Choroid plexus epithelial cell (primary cell): ENCODE measurements around the gene ZNF718.
A peak's percentile ranks its signal among the peaks of the same experiment; 100 is the strongest.
"Not testable (repeated sequence)": the region's sequence is repeated elsewhere in the genome, so short reads cannot be mapped to it uniquely, and the experiment has no call there.

Source experiments
- DNase-seq: peaks from one replicate; pipeline ENCODE4 v3.0.0-alpha.2; 2010; ENCODE audit warnings: low read depth
- H3K4me3 ChIP-seq: 2 replicates; pipeline ENCODE4 v1.5.1; 2011; ENCODE audit warnings: low read depth, mild to moderate bottlenecking, control low read depth, low read length, moderate library complexity
- TF ChIP-seq, protein P1 (sequence below): conservative IDR thresholded peaks from 2 replicates; pipeline ENCODE4 v1.5.1; 2011; ENCODE audit warnings: low read depth, mild to moderate bottlenecking, control low read depth, inconsistent platforms, low read length, moderate library complexity

ZNF718 gene

DNA sequence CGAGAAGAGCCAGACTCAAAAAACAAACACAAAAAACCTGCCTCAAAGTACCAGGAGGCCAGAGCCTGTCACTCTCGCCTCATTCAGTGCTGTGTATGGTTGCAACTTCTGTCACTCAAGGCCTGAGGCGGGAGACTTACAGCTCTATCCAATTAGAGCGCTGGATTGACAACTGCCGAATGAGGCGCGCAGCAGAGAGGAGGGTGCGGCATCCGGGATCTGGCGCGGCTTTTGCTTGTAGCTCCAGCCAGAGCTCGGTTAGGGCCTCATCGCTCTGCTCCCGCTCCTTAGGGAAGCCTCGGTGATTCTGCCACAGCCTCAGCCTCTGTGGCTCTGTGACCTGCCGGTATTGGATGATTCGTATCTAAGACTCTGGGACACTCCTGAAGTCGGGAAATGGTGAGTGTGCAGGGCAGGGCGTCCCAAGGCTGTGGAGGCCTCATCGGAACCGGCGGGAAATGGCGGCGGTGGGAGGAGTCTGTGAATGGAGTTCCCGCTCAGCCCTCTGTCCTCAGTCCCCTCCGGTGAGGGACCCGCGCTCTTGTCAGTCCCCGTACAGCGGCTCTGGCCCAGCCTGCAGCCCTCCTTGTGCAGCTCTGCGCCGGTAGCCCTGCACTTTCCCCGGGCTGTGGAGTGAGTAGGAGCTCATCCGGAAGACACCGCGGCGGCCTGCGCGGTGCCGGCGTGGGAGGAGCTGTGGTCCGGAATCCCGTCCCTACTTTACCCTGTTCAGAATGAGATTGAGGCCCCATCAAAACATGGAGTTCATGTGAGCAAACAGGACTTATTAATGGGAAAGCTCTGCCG lies at the start of gene ZNF718:
Gene ZNF718 (plus strand): TSS at position 227 of the 807 bp plus-strand sequence. CDS start 170 bp downstream, at position 397.
- DNase-seq: peak; percentile 99
- TF ChIP-seq, protein P1, sequence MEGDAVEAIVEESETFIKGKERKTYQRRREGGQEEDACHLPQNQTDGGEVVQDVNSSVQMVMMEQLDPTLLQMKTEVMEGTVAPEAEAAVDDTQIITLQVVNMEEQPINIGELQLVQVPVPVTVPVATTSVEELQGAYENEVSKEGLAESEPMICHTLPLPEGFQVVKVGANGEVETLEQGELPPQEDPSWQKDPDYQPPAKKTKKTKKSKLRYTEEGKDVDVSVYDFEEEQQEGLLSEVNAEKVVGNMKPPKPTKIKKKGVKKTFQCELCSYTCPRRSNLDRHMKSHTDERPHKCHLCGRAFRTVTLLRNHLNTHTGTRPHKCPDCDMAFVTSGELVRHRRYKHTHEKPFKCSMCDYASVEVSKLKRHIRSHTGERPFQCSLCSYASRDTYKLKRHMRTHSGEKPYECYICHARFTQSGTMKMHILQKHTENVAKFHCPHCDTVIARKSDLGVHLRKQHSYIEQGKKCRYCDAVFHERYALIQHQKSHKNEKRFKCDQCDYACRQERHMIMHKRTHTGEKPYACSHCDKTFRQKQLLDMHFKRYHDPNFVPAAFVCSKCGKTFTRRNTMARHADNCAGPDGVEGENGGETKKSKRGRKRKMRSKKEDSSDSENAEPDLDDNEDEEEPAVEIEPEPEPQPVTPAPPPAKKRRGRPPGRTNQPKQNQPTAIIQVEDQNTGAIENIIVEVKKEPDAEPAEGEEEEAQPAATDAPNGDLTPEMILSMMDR: no peak
- H3K4me3 ChIP-seq: peak within 1 kb of the TSS; percentile 97

DNA sequence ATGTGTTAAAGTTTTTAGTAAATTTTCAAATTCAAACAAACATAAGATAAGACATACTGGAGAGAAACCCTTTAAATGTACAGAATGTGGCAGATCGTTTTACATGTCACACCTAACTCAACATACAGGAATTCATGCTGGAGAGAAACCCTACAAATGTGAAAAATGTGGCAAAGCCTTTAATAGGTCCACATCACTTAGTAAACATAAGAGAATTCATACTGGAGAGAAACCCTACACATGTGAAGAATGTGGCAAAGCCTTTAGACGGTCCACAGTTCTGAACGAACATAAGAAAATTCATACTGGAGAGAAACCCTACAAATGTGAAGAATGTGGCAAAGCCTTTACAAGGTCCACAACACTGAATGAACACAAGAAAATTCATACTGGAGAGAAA lies 38.4 kb upstream of the ZNF718 start:
- TF ChIP-seq, protein P1: no peak
- no peak overlapping the region for H3K4me3 ChIP-seq
- no peak for DNase-seq

DNA sequence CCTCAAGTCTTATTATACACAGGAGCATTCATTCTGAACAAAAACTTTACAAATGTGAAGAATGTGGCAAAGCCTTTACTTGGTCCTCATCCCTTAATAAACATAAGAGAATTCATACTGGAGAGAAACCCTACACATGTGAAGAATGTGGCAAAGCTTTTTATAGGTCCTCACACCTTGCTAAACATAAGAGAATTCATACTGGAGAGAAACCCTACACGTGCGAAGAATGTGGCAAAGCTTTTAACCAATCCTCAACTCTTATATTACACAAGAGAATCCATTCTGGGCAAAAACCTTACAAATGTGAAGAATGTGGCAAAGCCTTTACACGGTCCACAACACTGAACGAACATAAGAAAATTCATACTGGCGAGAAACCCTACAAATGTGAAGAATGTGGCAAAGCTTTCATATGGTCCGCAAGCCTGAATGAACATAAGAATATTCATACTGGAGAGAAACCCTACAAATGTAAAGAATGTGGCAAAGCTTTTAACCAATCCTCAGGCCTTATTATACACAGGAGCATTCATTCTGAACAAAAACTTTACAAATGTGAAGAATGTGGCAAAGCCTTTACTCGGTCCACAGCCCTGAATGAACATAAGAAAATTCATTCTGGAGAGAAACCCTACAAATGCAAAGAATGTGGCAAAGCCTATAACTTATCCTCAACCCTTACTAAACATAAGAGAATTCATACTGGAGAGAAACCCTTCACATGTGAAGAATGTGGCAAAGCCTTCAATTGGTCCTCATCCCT lies 37.6 kb upstream of the ZNF718 start:
- DNase-seq, H3K4me3 ChIP-seq: not testable (repeated sequence)

DNA sequence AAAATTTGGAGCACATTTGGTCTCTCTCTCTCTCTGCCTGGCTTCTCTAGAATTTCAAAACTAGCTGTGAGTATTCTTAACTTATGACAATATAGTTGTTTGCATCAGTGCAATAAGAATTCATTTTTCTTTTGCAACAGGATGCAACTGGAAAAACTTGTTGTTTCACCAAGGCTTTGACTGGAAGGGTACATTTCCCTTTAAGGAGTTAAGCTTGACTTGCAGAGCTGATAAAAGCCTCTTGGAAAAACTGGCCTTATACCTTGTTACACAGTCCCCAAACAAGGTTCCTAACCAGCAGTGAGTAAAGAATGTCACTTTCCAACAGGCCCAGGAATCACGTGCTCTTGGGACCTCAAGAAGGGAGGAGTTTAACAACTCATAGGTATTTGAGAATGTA lies 25.9 kb upstream of the ZNF718 start:
- TF ChIP-seq, protein P1: no peak
- no peak for DNase-seq
- H3K4me3 ChIP-seq: no peak overlapping the region

DNA sequence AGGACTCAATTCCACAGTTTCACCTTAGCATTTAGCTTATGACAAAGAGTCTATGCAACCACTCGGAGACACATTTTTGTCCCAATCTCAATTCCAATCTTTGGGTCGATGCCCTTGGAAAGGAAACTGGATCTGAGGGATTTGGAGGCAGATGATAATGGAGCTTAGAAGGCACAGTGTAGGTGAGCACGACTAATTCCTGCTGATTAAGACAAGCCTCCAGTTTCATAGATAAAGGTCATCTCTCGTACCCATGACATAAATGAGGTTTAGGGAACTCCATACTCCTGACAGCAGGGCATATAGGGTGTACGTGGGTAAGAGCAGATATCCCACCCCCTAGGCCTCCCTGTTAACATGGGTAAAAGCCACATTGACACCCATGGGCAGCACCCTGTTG lies 24.4 kb upstream of the ZNF718 start:
- H3K4me3 ChIP-seq: no peak overlapping the region
- TF ChIP-seq, protein P1: no peak
- peak; percentile 5 for DNase-seq

DNA sequence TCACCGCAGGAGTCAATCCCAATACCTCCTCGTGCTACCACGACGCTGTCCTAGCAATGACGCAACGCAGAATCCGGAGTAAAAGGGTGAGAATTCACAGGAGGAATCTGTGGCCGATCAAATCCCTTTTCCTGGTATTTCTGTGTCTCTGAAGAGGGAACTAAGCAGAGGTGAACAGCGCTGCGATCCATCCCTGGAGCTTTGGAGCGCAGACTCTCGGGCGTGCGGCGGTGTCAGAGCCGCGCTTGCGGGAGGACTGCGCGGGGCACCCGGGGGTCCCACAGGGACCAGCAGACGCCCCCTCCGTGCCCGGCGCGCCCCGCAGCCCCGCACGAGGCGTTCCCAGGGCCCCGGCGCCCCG lies 17.2 kb upstream of the ZNF718 start:
- TF ChIP-seq, protein P1: no peak
- no peak overlapping the region for H3K4me3 ChIP-seq

More for the DNA sequence above, 17.2 kb upstream of the ZNF718 start:
- DNase-seq: no peak
